ENCODE measurements around the gene PCDHGA6. TPM values are rescaled to one million over a fixed set of nuclear protein-coding genes. Genes with fewer than 3 reads are reported as not detected.

The PCDHGA6 gene
- total RNA-seq: under 0.01 and 1.1 TPM in 2 replicates

DNA sequence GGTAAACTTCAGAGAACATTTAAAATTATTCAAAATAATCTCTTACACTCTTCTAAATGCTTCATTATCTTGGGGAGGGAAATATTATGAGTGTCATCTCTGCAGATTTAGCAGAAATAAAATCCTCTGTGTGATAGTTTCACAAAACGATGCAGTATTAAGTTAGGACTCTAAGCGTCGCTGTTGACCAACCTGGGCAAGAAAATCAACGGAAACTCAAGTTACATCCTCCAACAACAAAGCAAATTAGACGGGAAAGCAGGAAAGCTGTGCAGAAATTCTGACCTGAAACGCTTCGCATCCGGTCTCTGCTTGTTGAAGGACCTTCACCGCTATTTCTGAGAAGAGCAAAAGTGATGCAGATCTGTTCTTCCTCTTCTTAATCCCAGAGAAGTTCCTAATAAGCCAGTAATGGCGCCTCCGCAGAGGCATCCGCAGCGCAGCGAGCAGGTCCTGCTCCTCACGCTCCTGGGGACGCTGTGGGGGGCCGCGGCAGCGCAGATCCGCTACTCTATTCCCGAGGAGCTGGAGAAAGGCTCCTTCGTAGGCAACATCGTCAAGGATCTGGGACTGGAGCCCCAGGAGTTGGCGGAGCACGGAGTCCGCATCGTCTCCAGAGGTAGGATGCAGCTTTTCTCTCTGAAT is at the start of gene PCDHGA6:
Gene PCDHGA6 (plus strand): TSS at position 219 of the 645 bp plus-strand sequence. CDS start 193 bp downstream, at position 412.

DNA sequence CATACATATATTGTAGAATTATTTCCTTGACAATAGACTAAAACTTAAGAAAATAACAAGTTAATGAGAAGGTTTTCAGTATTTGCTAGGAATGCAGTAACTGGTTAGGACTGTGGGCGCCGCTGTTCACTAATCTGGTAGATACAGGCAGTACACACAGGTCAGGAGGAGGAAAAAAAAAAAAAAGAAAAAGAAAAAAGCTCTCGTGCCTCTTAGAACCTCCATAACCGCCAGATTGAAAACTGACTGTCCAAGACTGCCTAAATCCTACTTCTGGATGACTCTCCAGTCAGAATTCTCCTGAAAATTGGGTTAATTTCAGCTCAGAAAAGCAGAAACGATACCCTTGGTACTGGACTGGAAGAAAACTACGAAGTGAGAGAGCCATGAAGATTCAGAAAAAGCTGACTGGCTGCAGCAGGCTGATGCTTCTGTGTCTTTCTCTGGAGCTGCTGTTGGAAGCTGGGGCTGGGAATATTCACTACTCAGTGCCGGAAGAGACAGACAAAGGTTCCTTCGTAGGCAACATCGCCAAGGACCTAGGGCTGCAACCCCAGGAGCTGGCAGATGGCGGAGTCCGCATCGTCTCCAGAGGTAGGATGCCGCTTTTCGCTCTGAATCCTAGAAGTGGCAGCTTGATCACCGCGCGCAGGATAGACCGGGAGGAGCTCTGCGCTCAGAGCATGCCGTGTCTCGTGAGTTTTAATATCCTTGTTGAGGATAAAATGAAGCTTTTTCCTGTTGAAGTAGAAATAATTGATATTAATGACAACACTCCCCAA is 43.2 kb upstream of the PCDHGA6 start, which contains the start of gene PCDHGA1:
Gene PCDHGA1 (plus strand): TSS at position 216 of the 782 bp plus-strand sequence.

DNA sequence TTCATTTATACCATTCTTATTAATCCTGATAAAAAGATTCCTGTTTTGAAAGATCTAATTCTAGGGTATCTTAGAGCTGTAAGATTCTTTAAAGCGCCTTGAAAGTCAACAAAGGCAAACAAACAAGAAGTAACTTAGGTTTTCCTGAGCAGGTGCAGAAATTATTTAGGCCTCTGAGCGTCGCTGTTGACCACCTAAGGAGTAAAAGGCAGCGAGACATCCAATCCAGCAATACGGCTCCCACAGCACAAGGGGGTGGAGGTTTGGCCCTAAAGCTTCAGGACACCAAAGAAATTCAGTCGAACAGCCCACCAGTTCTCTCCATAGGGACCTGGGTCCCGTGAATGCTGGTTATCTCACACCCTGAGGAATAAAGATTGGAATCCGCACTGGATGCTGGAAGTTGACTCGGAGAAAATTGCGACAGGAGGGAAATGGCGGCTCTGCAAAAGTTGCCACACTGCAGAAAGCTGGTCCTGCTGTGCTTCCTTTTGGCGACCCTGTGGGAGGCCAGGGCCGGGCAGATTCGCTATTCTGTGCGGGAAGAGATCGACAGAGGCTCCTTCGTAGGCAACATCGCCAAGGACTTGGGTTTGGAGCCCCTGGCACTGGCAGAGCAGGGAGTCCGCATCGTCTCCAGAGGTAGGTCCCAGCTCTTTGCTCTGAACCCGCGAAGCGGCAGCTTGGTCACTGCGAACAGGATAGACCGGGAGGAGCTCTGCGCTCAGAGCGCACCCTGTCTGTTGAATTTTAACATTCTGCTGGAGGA is 35.0 kb upstream of the PCDHGA6 start, which contains the start of gene PCDHGA2:
Gene PCDHGA2 (plus strand): TSS at position 223 of the 769 bp plus-strand sequence.

DNA sequence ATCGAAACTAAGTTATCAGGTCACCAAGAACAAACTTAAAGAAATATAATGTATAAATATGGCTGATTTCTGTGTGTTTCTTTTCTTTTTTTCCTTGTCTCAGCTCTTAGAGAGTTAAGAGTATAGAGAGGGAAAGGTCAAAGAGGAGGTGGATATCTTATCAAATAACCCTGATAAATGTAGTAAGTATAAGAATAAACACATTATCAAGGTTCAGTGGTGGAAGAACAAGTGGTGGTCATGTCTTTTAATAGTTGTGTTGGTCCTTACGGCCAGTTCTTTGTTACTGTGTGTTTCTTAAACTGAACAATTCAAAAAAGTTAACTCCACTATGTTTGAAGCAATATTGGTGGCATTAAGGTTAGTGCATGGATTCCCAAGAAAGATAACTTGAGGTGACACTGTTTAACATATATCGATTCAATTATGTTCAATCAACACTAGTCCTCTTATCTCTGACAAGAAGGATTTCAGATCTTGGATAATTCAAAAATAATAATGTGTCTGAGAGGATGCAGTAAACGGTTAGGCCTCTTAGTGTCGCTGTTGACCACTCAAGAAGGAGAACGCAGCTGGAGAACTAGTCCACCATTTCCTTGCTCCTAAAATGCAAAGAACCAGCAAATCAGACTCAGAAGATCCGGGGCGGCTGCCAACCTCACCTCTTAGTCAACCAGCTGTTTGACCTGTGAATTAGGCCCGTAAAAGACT is 30.3 kb upstream of the PCDHGA6 start, which contains the start of gene PCDHGA3:
Gene PCDHGA3 (plus strand): TSS at position 588 of the 711 bp plus-strand sequence. CDS start 205 bp downstream, outside the sequence.

DNA sequence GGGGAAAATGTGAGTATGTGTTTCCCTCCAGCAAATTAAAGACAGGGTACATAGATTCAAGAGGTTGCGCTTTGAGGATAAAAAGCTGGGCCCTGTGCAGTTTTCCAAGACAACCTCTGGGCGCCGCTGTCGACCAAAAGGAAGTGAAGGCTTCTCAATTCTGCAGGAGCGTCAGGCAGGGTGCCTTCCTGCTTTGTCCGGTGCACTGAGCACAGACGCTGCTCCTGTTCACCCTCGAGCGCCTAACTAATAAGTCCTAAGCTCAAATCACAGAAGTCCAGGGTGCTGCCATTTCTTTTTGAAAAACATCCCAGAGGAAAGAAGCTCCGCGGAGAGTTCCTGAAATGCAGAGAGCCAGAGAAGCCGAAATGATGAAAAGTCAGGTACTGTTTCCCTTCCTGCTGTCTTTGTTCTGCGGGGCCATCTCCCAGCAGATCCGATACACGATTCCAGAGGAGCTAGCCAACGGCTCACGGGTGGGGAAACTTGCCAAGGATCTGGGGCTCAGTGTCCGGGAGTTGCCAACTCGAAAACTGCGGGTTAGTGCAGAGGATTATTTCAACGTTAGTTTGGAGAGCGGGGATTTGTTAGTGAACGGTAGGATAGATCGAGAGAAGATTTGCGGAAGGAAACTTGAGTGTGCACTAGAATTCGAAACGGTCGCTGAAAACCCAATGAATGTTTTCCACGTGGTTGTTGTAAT is 23.6 kb upstream of the PCDHGA6 start, which contains the start of gene PCDHGB1:
Gene PCDHGB1 (plus strand): TSS at position 183 of the 703 bp plus-strand sequence. CDS start 162 bp downstream, at position 345.

DNA sequence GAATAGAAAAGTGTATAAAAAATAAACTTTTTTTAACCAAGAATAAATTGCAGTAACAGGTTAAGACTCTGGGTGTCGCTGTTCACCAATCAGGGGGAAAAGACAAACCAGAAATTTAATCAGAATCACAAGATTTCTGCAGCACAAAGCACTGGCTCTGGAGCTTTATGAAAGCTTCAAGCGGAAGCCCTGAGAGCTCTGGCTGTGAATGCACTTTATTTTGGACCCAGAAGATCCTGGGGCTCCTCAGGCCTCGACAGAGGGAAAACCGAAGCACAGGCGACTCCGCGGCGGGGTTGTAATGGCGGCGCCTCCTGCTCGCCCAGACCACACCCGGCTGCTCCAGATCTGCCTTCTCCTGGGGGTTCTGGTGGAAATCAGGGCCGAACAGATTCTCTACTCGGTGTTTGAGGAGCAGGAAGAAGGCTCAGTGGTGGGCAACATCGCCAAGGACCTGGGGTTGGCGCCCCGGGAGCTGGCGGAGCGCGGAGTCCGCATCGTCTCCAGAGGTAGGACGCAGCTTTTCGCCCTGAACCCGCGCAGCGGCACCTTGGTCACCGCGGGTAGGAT is 18.7 kb upstream of the PCDHGA6 start, which contains the start of gene PCDHGA4:
Gene PCDHGA4 (plus strand): TSS at position 122 of the 570 bp plus-strand sequence. CDS start 87 bp downstream, at position 209.

DNA sequence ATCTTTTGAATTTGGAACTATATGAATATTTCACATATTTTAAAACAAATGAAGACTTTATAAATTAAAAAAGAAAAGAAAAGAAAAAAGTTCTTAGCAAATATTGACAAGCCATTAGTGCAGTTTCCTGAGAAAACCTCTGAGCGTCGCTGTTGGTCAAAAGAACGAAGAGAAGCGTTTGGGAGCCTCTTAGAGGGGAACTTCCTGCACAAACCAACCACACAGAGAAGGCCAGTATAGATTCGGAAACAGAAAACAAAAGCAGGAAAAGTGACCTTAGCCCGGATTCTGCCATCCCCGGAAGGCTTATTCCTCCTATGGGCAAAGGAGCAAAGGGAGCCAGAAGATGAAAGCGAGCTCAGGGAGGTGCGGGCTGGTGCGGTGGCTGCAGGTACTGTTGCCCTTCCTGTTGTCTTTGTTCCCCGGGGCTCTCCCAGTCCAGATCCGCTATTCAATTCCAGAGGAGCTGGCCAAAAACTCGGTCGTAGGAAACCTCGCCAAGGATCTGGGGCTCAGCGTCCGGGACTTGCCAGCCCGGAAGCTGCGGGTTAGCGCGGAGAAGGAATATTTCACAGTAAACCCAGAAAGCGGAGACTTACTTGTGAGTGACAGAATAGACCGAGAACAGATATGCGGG is 13.8 kb upstream of the PCDHGA6 start, which contains the start of gene PCDHGB2:
Gene PCDHGB2 (plus strand): TSS at position 205 of the 637 bp plus-strand sequence. CDS start 142 bp downstream, at position 347.

DNA sequence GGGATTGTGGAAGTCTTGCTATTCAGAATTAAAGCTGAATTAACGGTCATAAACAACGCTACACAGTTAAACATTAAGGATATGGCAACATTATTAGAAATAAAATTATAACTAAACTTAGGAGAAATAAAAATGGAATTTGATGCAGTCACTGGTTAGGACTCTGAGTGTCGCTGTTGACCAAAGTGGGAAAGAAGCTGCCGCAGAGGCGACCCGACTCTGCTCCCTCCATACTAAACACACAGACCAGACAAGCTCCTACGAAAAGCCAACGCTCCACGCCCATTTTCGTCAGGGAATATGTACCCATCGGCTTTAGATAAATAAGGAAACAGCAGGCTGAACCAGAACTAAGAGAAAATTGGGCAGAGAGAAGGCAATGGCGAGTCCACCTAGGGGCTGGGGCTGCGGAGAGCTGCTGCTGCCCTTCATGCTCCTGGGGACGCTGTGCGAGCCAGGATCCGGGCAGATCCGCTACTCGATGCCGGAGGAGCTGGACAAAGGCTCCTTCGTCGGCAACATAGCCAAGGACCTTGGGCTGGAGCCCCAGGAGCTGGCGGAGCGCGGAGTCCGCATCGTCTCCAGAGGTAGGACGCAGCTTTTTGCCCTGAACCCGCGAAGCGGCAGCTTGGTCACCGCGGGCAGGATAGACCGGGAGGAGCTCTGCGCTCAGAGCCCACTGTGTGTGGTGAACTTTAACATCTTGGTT is 9.6 kb upstream of the PCDHGA6 start, which contains the start of gene PCDHGA5:
Gene PCDHGA5 (plus strand): TSS at position 211 of the 709 bp plus-strand sequence. CDS start 169 bp downstream, at position 380.

DNA sequence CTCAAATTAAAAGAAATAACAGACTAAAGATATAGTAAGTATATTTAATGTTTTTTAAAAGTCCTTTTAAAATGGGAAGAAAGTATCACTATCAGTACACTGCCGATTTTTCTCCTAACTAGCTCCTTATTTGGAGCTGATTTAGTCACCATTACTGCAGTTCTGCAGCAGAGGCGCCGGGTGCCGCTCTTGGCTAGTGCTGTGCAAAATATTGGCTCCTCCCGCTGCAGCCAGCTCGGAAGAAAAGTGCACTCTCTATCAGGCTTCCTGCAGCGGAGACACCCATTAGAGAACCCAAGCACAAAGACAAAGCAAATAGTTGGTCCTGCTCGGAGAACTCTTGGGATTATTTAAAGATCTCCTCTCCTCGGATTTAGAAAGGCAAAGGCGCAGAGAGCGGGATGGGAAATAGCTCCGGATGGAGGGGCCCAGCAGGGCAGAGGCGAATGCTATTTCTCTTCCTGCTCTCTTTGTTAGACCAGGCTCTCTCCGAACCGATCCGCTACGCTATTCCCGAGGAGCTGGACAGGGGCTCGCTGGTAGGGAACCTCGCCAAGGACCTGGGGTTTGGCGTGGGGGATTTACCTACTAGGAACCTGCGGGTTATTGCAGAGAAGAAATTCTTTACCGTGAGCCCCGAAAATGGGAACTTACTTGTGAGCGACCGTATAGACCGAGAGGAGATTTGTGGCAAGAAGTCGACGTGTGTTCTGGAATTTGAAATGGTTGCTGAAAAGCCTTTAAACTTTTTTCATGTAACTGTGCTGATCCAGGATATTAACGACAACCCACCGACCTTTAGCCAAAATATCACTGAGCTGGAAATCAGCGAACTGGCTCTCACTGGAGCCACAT is 3.5 kb upstream of the PCDHGA6 start, which contains the start of gene PCDHGB3:
Gene PCDHGB3 (plus strand): TSS at position 249 of the 855 bp plus-strand sequence. CDS start 153 bp downstream, at position 402.

DNA sequence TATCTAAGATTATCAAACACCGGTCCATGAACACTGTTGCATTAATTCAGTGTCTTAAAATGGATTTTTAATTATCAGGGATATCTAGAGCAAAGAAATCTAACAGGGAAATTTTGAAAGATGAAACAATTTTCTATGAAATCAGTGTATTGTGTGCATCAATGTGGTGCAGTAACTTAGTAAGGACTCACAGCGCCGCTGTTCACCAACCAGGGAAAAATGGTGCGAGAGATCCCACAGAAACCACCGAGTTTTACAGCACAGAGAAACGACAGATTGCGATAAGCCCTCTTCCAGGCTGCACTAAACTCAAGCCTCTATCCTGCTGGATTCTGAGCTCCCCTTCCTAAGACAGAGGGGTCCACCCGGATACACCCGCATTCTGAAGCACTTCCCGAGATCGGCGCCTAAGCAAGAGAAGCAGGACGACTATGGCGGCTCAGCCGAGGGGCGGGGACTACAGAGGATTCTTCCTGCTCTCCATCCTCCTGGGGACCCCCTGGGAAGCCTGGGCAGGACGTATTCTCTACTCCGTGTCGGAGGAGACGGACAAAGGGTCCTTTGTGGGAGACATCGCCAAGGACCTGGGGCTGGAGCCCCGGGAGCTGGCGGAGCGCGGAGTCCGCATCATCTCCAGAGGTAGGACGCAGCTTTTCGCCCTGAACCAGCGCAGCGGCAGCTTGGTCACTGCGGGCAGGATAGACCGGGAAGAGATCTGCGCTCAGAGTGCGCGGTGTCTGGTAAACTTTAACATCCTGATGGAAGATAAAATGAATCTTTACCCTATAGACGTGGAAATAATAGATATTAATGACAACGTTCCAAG is 9.0 kb downstream of the PCDHGA6 start, which contains the start of gene PCDHGA7:
Gene PCDHGA7 (plus strand): TSS at position 274 of the 826 bp plus-strand sequence. CDS start 158 bp downstream, at position 432.

DNA sequence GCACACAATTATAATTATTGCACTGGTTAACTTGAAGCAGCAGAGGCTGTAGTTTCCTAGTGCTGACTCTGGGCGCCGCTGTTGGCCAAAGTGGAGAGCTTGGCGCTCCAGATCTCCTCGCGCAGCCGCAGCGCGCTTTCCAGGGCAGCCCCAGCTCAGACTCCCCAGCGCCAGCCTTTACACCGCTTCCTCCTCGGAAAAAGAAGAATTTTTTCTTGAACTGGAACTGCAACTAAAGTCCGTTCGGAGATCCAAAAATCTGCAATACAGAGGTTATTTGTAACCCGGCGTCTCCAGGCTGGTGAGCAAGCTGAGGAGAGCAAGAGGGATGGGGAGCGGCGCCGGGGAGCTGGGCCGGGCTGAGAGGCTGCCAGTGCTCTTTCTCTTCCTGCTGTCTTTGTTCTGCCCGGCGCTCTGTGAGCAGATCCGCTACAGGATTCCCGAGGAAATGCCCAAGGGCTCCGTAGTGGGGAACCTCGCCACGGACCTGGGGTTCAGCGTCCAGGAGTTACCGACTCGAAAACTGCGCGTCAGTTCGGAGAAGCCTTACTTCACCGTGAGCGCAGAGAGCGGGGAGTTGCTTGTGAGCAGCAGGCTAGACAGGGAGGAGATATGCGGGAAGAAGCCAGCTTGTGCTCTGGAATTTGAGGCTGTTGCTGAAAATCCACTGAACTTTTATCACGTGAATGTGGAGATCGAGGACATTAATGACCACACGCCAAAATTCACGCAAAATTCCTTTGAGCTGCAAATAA is 14.0 kb downstream of the PCDHGA6 start, which contains the start of gene PCDHGB4:
Gene PCDHGB4 (plus strand): TSS at position 142 of the 755 bp plus-strand sequence. CDS start 187 bp downstream, at position 329.

DNA sequence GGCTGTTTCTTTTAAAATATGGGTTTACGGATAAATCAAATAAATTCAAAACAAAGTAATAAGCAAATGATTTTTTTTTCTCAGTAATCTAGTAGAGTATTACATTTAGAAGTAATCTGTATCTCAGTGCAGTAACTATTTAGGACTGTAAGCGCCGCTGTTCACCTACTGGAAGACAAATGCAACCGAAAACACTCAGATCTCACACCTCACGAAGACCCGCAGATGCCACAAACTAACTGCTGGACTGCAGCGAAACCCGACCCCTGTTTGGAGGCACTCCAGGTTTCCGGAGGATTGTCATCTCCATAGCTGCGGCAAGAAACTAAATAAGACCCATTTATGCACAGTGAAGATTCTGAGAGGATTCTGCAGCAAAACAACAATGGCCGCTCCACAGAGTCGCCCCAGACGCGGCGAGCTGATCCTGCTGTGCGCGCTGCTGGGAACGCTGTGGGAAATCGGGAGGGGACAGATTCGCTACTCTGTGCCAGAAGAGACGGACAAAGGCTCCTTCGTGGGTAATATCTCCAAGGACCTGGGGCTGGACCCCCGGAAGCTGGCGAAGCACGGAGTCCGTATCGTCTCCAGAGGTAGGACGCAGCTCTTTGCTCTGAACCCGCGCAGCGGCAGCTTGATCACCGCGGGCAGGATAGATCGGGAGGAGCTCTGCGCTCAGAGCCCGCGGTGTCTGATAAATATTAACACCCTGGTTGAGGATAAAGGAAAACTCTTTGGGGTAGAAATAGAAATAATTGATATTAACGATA is 18.9 kb downstream of the PCDHGA6 start, which contains the start of gene PCDHGA8:
Gene PCDHGA8 (plus strand): TSS at position 205 of the 770 bp plus-strand sequence. CDS start 181 bp downstream, at position 386.

DNA sequence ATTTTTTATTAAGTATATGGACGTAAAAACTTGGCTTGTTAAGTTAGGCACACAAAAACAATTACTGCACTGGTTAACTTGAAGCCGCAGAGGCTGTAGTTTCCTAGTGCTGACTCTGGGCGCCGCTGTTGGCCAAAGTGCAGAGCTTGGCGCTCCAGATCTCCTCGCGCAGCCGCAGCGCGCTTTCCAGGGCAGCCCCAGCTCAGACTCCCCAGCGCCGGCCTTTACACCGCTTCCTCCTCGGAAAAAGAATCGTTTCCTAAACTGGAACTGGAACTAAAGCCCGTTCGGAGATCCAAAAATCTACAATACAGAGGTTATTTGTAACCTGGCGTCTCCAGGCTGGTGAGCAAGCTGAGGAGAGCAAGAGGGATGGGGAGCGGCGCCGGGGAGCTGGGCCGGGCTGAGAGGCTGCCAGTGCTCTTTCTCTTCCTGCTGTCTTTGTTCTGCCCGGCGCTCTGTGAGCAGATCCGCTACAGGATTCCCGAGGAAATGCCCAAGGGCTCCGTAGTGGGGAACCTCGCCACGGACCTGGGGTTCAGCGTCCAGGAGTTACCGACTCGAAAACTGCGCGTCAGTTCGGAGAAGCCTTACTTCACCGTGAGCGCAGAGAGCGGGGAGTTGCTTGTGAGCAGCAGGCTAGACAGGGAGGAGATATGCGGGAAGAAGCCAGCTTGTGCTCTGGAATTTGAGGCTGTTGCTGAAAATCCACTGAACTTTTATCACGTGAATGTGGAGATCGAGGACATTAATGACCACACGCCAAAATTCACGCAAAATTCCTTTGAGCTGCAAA is 24.3 kb downstream of the PCDHGA6 start, which contains the start of gene PCDHGB5:
Gene PCDHGB5 (plus strand): TSS at position 192 of the 796 bp plus-strand sequence. CDS start 181 bp downstream, at position 373.

DNA sequence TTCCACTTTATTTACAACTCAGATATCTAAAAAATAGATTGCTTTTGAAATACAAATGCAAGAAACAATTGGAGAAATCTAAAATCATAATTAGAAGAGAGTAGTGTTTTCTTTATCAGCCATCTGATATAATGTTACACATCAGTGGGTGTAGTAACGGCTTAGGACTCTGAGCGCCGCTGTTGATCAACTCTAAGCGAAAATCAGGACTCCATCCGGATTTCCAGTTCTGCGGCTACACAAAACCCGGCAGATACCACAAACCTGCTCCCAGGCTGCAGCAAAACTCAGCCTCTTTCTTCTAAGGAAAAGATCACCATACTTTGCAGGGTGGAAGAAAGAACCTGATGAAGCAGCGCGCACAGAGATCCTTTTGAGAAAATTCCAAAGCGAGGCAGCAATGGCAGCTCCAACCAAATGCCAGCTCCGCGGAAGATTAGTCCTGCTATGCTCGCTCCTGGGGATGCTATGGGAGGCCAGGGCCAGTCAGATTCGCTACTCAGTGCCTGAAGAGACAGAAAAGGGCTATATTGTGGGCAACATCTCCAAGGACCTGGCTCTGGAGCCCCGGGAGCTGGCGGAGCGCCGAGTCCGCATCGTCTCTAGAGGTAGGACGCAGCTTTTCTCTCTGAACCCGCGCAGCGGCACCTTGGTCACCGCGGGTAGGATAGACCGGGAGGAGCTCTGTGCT is 29.0 kb downstream of the PCDHGA6 start, which contains the start of gene PCDHGA9:
Gene PCDHGA9 (plus strand): TSS at position 226 of the 691 bp plus-strand sequence. CDS start 175 bp downstream, at position 401.

Measured in nasal cavity respiratory epithelium epithelial cell of viscerocranial mucosa (primary cell).